ENCODE measurements around the gene ACSL6. TPM values are rescaled to one million over a fixed set of nuclear protein-coding genes. Genes with fewer than 3 reads are reported as not detected.
A peak's percentile ranks its signal among the peaks of the same experiment; 100 is the strongest.

The ACSL6 gene
- total and polyA plus RNA-seq, 3 experiments from 2014 or later, result 20.7 to 22.7 (median 21.8) TPM

- Mint-ChIP-seq H3K4me1 (peaks cover 34 to 51% (median 48%) of the 10 kb centered on the region in 3 donors), H3K36me3 (peaks cover 0 to 2% (median 0%) of the 10 kb centered on the region in 3 donors), H3K27ac (peak overlapping the region in 3 of 8 donors; percentile 36 to 89 (median 45)), H3K27me3 (no peaks in the 10 kb centered on the region), H3K9me3 (no peaks in the 10 kb centered on the region), H3K4me3 (no peak overlapping the region)
- Histone ChIP-seq H3K27me3 (ENCODE audit: insufficient read depth, low read length, poor library complexity, severe bottlenecking) (no peaks in the 10 kb centered on the region), H3K4me3 (ENCODE audit: low read length) (no peak overlapping the region), H3K36me3 (ENCODE audit: insufficient read depth, low read length) (no peaks in the 10 kb centered on the region), H3K4me1 (ENCODE audit: insufficient read depth, low read length) (peaks cover 51% of the 10 kb centered on the region), H3K9me3 (ENCODE audit: low read length) (no peaks in the 10 kb centered on the region), H3K27ac (ENCODE audit: low read depth, low read length) (no peak overlapping the region)
- DNase-seq, result no peak
- POLR2A ChIA-PET, result interaction anchor here (0.6 to 1.2 kb wide), 2 partner anchors 11 to 174 kb away, joined by 3 to 4 read pairs; no protein-coding TSS in a partner anchor
- CTCF ChIA-PET, result interaction anchor here (0.9 to 2.0 kb wide), 4 partner anchors 10 to 395 kb away, joined by 3 to 12 read pairs (median 4); no protein-coding TSS in a partner anchor
These were observed 15.0 kb downstream of the ACSL6 start for GRCh38 chr5:131996210-131997025.

GRCh38 chr5:131994533-131995226 is 16.8 kb downstream of the ACSL6 start:
- peaks cover 34% of the 10 kb centered on the region for H3K4me1 ChIP-seq (ENCODE audit: insufficient read depth, low read length)
- CTCF ChIA-PET, result no interaction called here

GRCh38 chr5:131994090-131994489 is 17.4 kb downstream of the ACSL6 start:
- DNase-seq, result no peak
- CTCF ChIA-PET, result no interaction called here
- Histone ChIP-seq H3K27me3 (ENCODE audit: insufficient read depth, low read length, poor library complexity, severe bottlenecking) (no peaks in the 10 kb centered on the region), H3K9me3 (ENCODE audit: low read length) (no peaks in the 10 kb centered on the region), H3K36me3 (ENCODE audit: insufficient read depth, low read length) (no peaks in the 10 kb centered on the region), H3K27ac (ENCODE audit: low read depth, low read length) (no peak overlapping the region), H3K4me3 (ENCODE audit: low read length) (no peak overlapping the region), H3K4me1 (ENCODE audit: insufficient read depth, low read length) (peaks cover 28% of the 10 kb centered on the region)
- no peaks in the 10 kb centered on the region for H3K9me3 Mint-ChIP-seq
- POLR2A ChIA-PET, result no interaction called here
- H3K27me3 Mint-ChIP-seq, result no peaks in the 10 kb centered on the region
- peaks cover 0 to 2% (median 0%) of the 10 kb centered on the region in 3 donors for H3K36me3 Mint-ChIP-seq
- no peak overlapping the region for H3K27ac Mint-ChIP-seq
- H3K4me1 Mint-ChIP-seq, result peaks cover 14 to 28% (median 26%) of the 10 kb centered on the region in 3 donors
- no peak overlapping the region for H3K4me3 Mint-ChIP-seq

More at GRCh38 chr5:131994533-131995226, 16.8 kb downstream of the ACSL6 start:
- Histone ChIP-seq H3K27me3 (ENCODE audit: insufficient read depth, low read length, poor library complexity, severe bottlenecking) (no peaks in the 10 kb centered on the region), H3K9me3 (ENCODE audit: low read length) (no peaks in the 10 kb centered on the region), H3K36me3 (ENCODE audit: insufficient read depth, low read length) (no peaks in the 10 kb centered on the region), H3K4me3 (ENCODE audit: low read length) (no peak overlapping the region), H3K27ac (ENCODE audit: low read depth, low read length) (no peak overlapping the region)
- Mint-ChIP-seq H3K27ac (no peak overlapping the region), H3K27me3 (no peaks in the 10 kb centered on the region), H3K9me3 (no peaks in the 10 kb centered on the region), H3K4me3 (no peak overlapping the region), H3K36me3 (peaks cover 0 to 2% (median 0%) of the 10 kb centered on the region in 3 donors), H3K4me1 (peaks cover 17 to 34% (median 30%) of the 10 kb centered on the region in 3 donors)
- POLR2A ChIA-PET, result no interaction called here
- no peak for DNase-seq

GRCh38 chr5:131993676-131994075 is 17.8 kb downstream of the ACSL6 start:
- H3K4me1 ChIP-seq (ENCODE audit: insufficient read depth, low read length), result peaks cover 24% of the 10 kb centered on the region
- H3K27me3 ChIP-seq (ENCODE audit: insufficient read depth, low read length, poor library complexity, severe bottlenecking), result no peaks in the 10 kb centered on the region
- Mint-ChIP-seq H3K4me3 (no peak overlapping the region), H3K36me3 (peaks cover 0 to 2% (median 0%) of the 10 kb centered on the region in 3 donors), H3K4me1 (peaks cover 10 to 23% (median 22%) of the 10 kb centered on the region in 3 donors), H3K9me3 (no peaks in the 10 kb centered on the region), H3K27me3 (no peaks in the 10 kb centered on the region), H3K27ac (no peak overlapping the region)
- CTCF ChIA-PET, result interaction anchor here (1.0 kb wide), 1 partner anchor 183 kb away, joined by 3 read pairs; no protein-coding TSS in a partner anchor
- no peaks in the 10 kb centered on the region for H3K9me3 ChIP-seq (ENCODE audit: low read length)
- H3K36me3 ChIP-seq (ENCODE audit: insufficient read depth, low read length), result no peaks in the 10 kb centered on the region
- no peak overlapping the region for H3K4me3 ChIP-seq (ENCODE audit: low read length)
- POLR2A ChIA-PET, result no interaction called here
- DNase-seq, result no peak
- H3K27ac ChIP-seq (ENCODE audit: low read depth, low read length), result no peak overlapping the region

- Histone ChIP-seq H3K27ac (ENCODE audit: low read depth, low read length) (no peak overlapping the region), H3K27me3 (ENCODE audit: insufficient read depth, low read length, poor library complexity, severe bottlenecking) (no peaks in the 10 kb centered on the region), H3K4me3 (ENCODE audit: low read length) (no peak overlapping the region), H3K4me1 (ENCODE audit: insufficient read depth, low read length) (peaks cover 16% of the 10 kb centered on the region), H3K9me3 (ENCODE audit: low read length) (no peaks in the 10 kb centered on the region), H3K36me3 (ENCODE audit: insufficient read depth, low read length) (no peaks in the 10 kb centered on the region)
- Mint-ChIP-seq H3K4me1 (peaks cover 7 to 15% (median 14%) of the 10 kb centered on the region in 3 donors), H3K4me3 (no peak overlapping the region), H3K9me3 (no peaks in the 10 kb centered on the region), H3K36me3 (peaks cover 0 to 2% (median 0%) of the 10 kb centered on the region in 3 donors), H3K27me3 (peaks cover 0 to 2% of the 10 kb centered on the region in 2 donors), H3K27ac (peak overlapping the region in 1 of 8 donors; percentile 58)
- ChIA-PET CTCF (interaction anchor here (1.6 kb wide), 1 partner anchor 9 kb away, joined by 4 read pairs; no protein-coding TSS in a partner anchor), POLR2A (no interaction called here)
- no peak for DNase-seq
These were observed 19.1 kb downstream of the ACSL6 start for GRCh38 chr5:131992370-131992769.

GRCh38 chr5:131991593-131992324 is 19.7 kb downstream of the ACSL6 start:
- Histone ChIP-seq H3K36me3 (ENCODE audit: insufficient read depth, low read length) (no peaks in the 10 kb centered on the region), H3K4me1 (ENCODE audit: insufficient read depth, low read length) (peaks cover 12% of the 10 kb centered on the region), H3K4me3 (ENCODE audit: low read length) (no peak overlapping the region), H3K27ac (ENCODE audit: low read depth, low read length) (no peak overlapping the region), H3K27me3 (ENCODE audit: insufficient read depth, low read length, poor library complexity, severe bottlenecking) (no peaks in the 10 kb centered on the region), H3K9me3 (ENCODE audit: low read length) (no peaks in the 10 kb centered on the region)
- Mint-ChIP-seq H3K27ac (peak overlapping the region in 2 of 8 donors; percentile 19 to 33), H3K4me1 (peaks cover 4 to 10% (median 8%) of the 10 kb centered on the region in 3 donors), H3K27me3 (peaks cover 0 to 2% of the 10 kb centered on the region in 2 donors), H3K36me3 (peaks cover 0 to 2% (median 0%) of the 10 kb centered on the region in 3 donors), H3K9me3 (no peaks in the 10 kb centered on the region), H3K4me3 (no peak overlapping the region)
- ChIA-PET CTCF (interaction anchor here (1.6 kb wide), 1 partner anchor 9 kb away, joined by 4 read pairs; no protein-coding TSS in a partner anchor), POLR2A (interaction anchor here (1.0 kb wide), 1 partner anchor 10 kb away, joined by 3 read pairs; no protein-coding TSS in a partner anchor)
- DNase-seq, result no peak

- H3K9me3 ChIP-seq (ENCODE audit: low read length), result no peaks in the 10 kb centered on the region
- Mint-ChIP-seq H3K27me3 (peaks cover 0 to 2% of the 10 kb centered on the region in 2 donors), H3K36me3 (peaks cover 0 to 3% (median 0%) of the 10 kb centered on the region in 3 donors), H3K27ac (no peak overlapping the region), H3K4me3 (no peak overlapping the region), H3K4me1 (peaks cover 0 to 2% (median 0%) of the 10 kb centered on the region in 3 donors), H3K9me3 (no peaks in the 10 kb centered on the region)
- no peak for DNase-seq
- H3K36me3 ChIP-seq (ENCODE audit: insufficient read depth, low read length), result no peaks in the 10 kb centered on the region
- ChIA-PET POLR2A (no interaction called here), CTCF (no interaction called here)
- H3K4me1 ChIP-seq (ENCODE audit: insufficient read depth, low read length), result peaks cover 2% of the 10 kb centered on the region
- H3K27me3 ChIP-seq (ENCODE audit: insufficient read depth, low read length, poor library complexity, severe bottlenecking), result no peaks in the 10 kb centered on the region
- H3K4me3 ChIP-seq (ENCODE audit: low read length), result no peak overlapping the region
- H3K27ac ChIP-seq (ENCODE audit: low read depth, low read length), result no peak overlapping the region
These were observed 20.7 kb downstream of the ACSL6 start for GRCh38 chr5:131990716-131991115.

Data from CD8-positive, alpha-beta memory T cell (primary cell).